HG03558 (cell line): ENCODE data around the gene FARP2.
A peak's percentile ranks its signal among the peaks of the same experiment; 100 is the strongest.
"Not testable (repeated sequence)": the region's sequence is repeated elsewhere in the genome, so short reads cannot be mapped to it uniquely, and the experiment has no call there.

Source experiments
- ATAC-seq: cut with Tn5 transposase; IDR thresholded peaks from one replicate; pipeline ENCODE4 v1.9.1; 2021; ENCODE audit warnings: moderate number of reproducible peaks; ENCODE audit not compliant: unreplicated experiment; ENCODE audit errors: extremely low read depth

The FARP2 gene

GRCh38 chr2:241499146-241499965, 143.3 kb downstream of the FARP2 start:
- ATAC-seq = no peak

GRCh38 chr2:241500016-241500415, 143.9 kb downstream of the FARP2 start:
- ATAC-seq = no peak

GRCh38 chr2:241500431-241500975, 144.4 kb downstream of the FARP2 start:
- ATAC-seq = no peak

- no peak for ATAC-seq
These were observed 145.0 kb downstream of the FARP2 start for GRCh38 chr2:241501099-241501541.

- no peak for ATAC-seq
These were observed 145.5 kb downstream of the FARP2 start for GRCh38 chr2:241501551-241501950.

GRCh38 chr2:241502281-241502680, 146.2 kb downstream of the FARP2 start:
- ATAC-seq = no peak

GRCh38 chr2:241503776-241504392, 147.8 kb downstream of the FARP2 start:
- ATAC-seq = no peak

- no peak for ATAC-seq
These were observed 149.1 kb downstream of the FARP2 start for GRCh38 chr2:241505086-241505780.

- ATAC-seq = no peak
These were observed 149.7 kb downstream of the FARP2 start for GRCh38 chr2:241505781-241506201.

- not testable (repeated sequence) for ATAC-seq
These were observed 150.2 kb downstream of the FARP2 start for GRCh38 chr2:241506317-241506716.

GRCh38 chr2:241506793-241507429, 150.8 kb downstream of the FARP2 start:
- ATAC-seq = no peak

GRCh38 chr2:241507430-241508239, 151.6 kb downstream of the FARP2 start:
- ATAC-seq = no peak

GRCh38 chr2:241508240-241509154, 152.4 kb downstream of the FARP2 start, which contains the start of gene STK25:
STK25 (minus strand) TSS chr2:241508584; CDS start chr2:241508035, 549 bp downstream.
- ATAC-seq = peak; percentile 82

- no peak for ATAC-seq
These were observed 153.2 kb downstream of the FARP2 start for GRCh38 chr2:241509155-241509784.

- no peak for ATAC-seq
These were observed 155.1 kb downstream of the FARP2 start for GRCh38 chr2:241511091-241511741.

GRCh38 chr2:241514553-241514952, 158.5 kb downstream of the FARP2 start:
- no peak for ATAC-seq

- no peak for ATAC-seq
These were observed 159.1 kb downstream of the FARP2 start for GRCh38 chr2:241514986-241515737.
